AG09319 (cell line): ENCODE data around the gene ACTR1B.
"Not testable (repeated sequence)": the region's sequence is repeated elsewhere in the genome, so short reads cannot be mapped to it uniquely, and the experiment has no call there.

Experiments used
- DNase-seq: peaks from one replicate; pipeline ENCODE4 v3.0.0-alpha.2; 2010; ENCODE audit warnings: low read depth; ENCODE audit errors: extremely low read depth
- CTCF ChIP-seq: IDR thresholded peaks from 2 replicates; pipeline ENCODE4 v1.5.1; 2011; ENCODE audit warnings: low read depth, mild to moderate bottlenecking, inconsistent platforms, low read length, moderate library complexity

The ACTR1B gene

DNA sequence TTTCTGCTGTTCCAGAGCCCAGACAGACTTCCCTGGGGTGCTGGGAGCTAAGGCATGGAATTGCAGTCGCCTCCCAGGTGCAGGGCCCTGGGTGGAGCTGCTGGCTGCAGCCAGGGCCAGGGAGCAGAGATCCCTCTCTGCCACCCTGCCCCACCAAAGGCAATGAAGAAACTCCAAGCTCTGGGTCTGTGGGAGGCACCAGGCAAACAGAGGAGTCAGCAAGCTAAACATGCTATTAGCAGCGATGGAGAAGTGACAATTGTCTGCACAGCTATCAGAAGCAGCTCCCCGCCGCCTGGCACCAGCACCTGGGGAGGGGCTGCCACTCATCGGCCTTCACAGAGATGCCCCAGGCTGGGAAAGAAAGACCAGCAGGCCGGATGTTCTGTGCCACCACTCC, 45.9 kb downstream of the ACTR1B start:
- DNase-seq: no peak
- TF ChIP-seq CTCF: no peak

DNA sequence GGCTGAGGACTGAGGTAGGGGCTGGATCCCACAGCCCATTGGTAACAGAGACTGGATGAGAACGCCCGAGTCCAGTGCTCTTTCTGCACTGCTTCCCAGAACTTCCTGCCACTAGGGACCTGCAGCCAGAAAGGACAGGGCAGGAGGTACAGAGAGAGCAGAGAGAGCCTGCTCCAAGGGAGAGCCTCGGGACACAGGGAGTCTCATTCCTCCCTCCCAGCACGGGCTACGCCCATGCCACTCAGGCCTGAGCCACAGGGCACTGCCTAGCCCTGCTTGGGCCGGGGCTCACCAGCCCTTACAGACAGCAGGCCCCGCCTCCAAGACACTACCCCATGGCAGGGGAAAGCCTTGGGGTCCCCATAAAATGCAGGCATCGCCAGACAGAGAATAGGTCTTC, 48.1 kb downstream of the ACTR1B start:
- DNase-seq: not testable (repeated sequence)

GRCh38 chr2:97611895-97612294, 51.9 kb downstream of the ACTR1B start:
- DNase-seq: not testable (repeated sequence)

DNA sequence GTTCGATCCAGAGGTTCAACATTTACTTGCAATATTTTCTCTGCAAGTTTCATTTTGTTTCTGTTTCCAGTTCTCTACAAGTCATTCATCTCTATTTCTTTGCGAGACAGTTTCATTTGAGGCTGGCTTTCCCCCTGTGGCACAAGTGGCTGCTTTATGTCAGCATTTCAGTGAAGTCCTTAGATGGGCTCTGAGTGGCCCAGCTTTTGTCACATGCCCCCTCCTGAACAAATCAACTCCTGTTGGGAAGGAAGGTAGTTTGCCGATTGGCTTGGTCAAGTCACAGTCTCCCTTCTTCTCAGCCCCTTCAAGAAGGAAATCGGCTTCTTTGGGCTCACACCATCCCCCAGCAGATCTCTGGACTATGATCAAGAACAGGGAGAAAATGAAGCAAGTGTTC, 55.1 kb downstream of the ACTR1B start:
- DNase-seq: not testable (repeated sequence)
